WERI-Rb-1 (cell line): Measurements from ENCODE around the gene STAT4.

Experiments used
- DNase-seq: peaks from one replicate; pipeline ENCODE4 v3.0.0-alpha.2; 2020
- H3K27ac ChIP-seq: fragments of 250-450 bp; sonication (Bioruptor Pico); 2 replicates; pipeline ENCODE4 v1.5.1; 2020; ENCODE audit warnings: mild to moderate bottlenecking, moderate library complexity
- H3K27me3 ChIP-seq: fragments of 250-450 bp; sonication (Bioruptor Pico); 2 replicates; pipeline ENCODE4 v1.5.1; 2021; ENCODE audit warnings: mild to moderate bottlenecking, low read depth, moderate library complexity; ENCODE audit not compliant: insufficient read depth, severe bottlenecking
- H3K36me3 ChIP-seq: fragments of 250-450 bp; sonication (Bioruptor Pico); 2 replicates; pipeline ENCODE4 v1.5.1; 2020; ENCODE audit warnings: mild to moderate bottlenecking, moderate library complexity
- H3K4me3 ChIP-seq: 2 replicates; pipeline ENCODE4 v1.5.1; 2011; ENCODE audit warnings: low read depth, mild to moderate bottlenecking, control low read depth, low read length
- H3K9me3 ChIP-seq: fragments of 250-450 bp; sonication (Bioruptor Pico); 2 replicates; pipeline ENCODE4 v1.5.1; 2021; ENCODE audit warnings: mild to moderate bottlenecking, moderate library complexity; ENCODE audit not compliant: severe bottlenecking
- CTCF ChIP-seq: IDR thresholded peaks from 2 replicates; pipeline ENCODE4 v1.5.1; 2011; ENCODE audit warnings: low read depth, mild to moderate bottlenecking, control low read depth, inconsistent platforms, low read length

STAT4 gene

DNA sequence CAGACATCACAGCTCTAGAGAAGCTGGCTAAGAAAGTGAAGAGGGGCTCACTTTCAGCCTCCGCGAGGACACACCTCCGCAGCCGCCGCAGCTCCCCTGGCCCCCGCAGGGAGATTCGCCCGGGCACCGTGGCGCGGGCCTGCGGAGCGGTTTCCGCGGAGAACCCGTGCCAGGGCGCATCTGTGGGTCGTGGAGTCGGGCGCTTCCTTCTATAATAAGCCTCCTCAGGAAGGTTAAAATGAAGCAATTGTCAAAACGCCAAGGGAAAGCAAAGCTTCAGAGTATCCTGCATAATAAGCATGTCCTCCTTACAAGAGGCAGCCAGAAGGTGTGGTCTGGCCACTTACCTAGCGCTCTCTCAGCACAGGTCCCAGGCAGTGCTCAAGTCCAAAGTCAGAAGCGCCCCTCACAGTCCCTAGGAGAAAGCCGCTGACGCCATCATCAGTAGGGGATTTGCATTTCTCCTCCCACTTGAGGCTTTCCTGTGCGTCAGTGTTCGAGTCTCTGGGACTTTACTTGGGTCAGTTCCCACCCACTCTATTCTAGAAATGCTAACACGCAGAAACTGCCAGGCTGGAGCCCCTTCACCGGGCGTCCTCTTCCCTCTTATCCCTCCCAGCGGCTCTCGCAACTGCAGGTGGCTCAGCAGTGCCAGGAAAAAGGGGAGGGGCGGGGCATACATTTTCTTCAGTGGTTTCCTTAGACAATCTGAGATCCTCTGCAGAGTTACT, at the start of gene STAT4:
TSS of gene STAT4 (minus strand) at position 395 of the 731 bp plus-strand sequence. CDS start 2,791 bp downstream, outside the sequence.
- TF ChIP-seq CTCF = no peak
- no peak within 1 kb of the TSS for H3K27ac ChIP-seq
- no peak within 1 kb of the TSS for H3K4me3 ChIP-seq
- H3K27me3 ChIP-seq = no peaks in the 10 kb centered on the region
- no peaks in the 10 kb centered on the region for H3K9me3 ChIP-seq
- DNase-seq = no peak
- H3K36me3 ChIP-seq = no peaks in the 10 kb centered on the region

DNA sequence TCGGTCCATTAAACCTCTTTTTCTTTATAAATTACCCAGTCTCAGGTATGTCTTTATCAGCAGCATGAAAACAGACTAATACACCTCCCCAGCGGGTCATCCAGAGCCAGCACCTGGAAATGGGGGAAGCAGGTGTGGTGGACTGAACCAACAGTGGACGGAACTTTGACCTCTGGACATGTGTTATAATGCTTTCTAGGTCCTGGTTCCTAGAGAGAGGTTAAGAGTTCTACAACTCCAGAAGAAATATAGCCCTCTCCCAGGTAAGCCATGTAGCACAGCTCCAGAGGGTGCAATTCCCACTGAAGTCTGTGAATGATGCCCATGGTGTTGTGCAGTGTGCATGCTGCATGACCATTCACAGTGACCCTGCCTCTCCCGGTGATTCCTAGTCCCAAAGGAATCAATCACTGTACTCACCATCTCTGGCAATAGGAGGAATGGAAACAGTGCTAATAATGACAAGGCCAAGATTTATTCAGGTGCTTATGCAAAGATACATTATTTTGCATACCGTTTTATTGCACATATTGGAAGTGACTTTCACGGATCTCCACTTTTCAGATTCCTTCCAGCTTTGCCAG, 49.2 kb upstream of the STAT4 start:
- H3K4me3 ChIP-seq = no peak overlapping the region
- DNase-seq = no peak
- H3K36me3 ChIP-seq = no peaks in the 10 kb centered on the region
- no peak overlapping the region for H3K27ac ChIP-seq
- no peaks in the 10 kb centered on the region for H3K9me3 ChIP-seq
- no peaks in the 10 kb centered on the region for H3K27me3 ChIP-seq
- no peak for TF ChIP-seq CTCF

- no peak overlapping the region for H3K27ac ChIP-seq
- no peak for DNase-seq
- H3K9me3 ChIP-seq = no peaks in the 10 kb centered on the region
- no peaks in the 10 kb centered on the region for H3K36me3 ChIP-seq
- H3K4me3 ChIP-seq = no peak overlapping the region
- no peak for TF ChIP-seq CTCF
- H3K27me3 ChIP-seq = no peaks in the 10 kb centered on the region
Observed at GRCh38 chr2:191198271-191198670, 47.5 kb upstream of the STAT4 start.

- H3K9me3 ChIP-seq = no peaks in the 10 kb centered on the region
- no peaks in the 10 kb centered on the region for H3K27me3 ChIP-seq
- no peak for TF ChIP-seq CTCF
- H3K27ac ChIP-seq = no peak overlapping the region
- no peak overlapping the region for H3K4me3 ChIP-seq
- H3K36me3 ChIP-seq = no peaks in the 10 kb centered on the region
- no peak for DNase-seq
Observed at GRCh38 chr2:191197096-191197495, 46.3 kb upstream of the STAT4 start.

- Histone ChIP-seq H3K4me3 (no peak overlapping the region), H3K27me3 (no peaks in the 10 kb centered on the region), H3K9me3 (no peaks in the 10 kb centered on the region), H3K36me3 (no peaks in the 10 kb centered on the region), H3K27ac (no peak overlapping the region)
- DNase-seq = no peak
- TF ChIP-seq CTCF = no peak
Observed at GRCh38 chr2:191195021-191195420, 44.2 kb upstream of the STAT4 start.
